CD4-positive, alpha-beta T cell treated with Interleukin-6 at 100 ng/mL for 8 hours (primary cell): ENCODE measurements around the gene P2RX3.
"Not testable (repeated sequence)": the region's sequence is repeated elsewhere in the genome, so short reads cannot be mapped to it uniquely, and the experiment has no call there.

Experiments
- DNase-seq: peaks from one replicate; pipeline ENCODE4 v3.0.0-alpha.2; 2020; ENCODE audit warnings: mixed read lengths, low spot score

The P2RX3 gene

GRCh38 chr11:57324886-57325734 is 13.0 kb upstream of the P2RX3 start, which contains the start of gene TNKS1BP1:
TSS of gene TNKS1BP1 (minus strand) at chr11:57324952. CDS start at chr11:57321885, 3,067 bp downstream.
- DNase-seq = peak; percentile 92

GRCh38 chr11:57325735-57326048 is 12.5 kb upstream of the P2RX3 start:
- DNase-seq = no peak

GRCh38 chr11:57327721-57328120 is 10.4 kb upstream of the P2RX3 start:
- no peak for DNase-seq

- DNase-seq = no peak
Observed at GRCh38 chr11:57330029-57330428, 8.1 kb upstream of the P2RX3 start.

- DNase-seq = no peak
Observed at GRCh38 chr11:57331720-57332119, 6.4 kb upstream of the P2RX3 start.

GRCh38 chr11:57332694-57333440 is 5.3 kb upstream of the P2RX3 start:
- DNase-seq = no peak

GRCh38 chr11:57335023-57335342 is 3.2 kb upstream of the P2RX3 start:
- DNase-seq = peak; percentile 6

GRCh38 chr11:57335343-57336110 is 2.6 kb upstream of the P2RX3 start, which contains the start of gene SSRP1:
TSS of gene SSRP1 (minus strand) at chr11:57335892. CDS start at chr11:57335121, 771 bp downstream.
- peak; percentile 89 for DNase-seq

GRCh38 chr11:57336111-57336666 is 2.0 kb upstream of the P2RX3 start:
- DNase-seq = no peak

GRCh38 chr11:57336856-57337255 is 1.3 kb upstream of the P2RX3 start:
- not testable (repeated sequence) for DNase-seq

- no peak for DNase-seq
Observed at GRCh38 chr11:57339328-57339727, 1.2 kb downstream of the P2RX3 start.

- DNase-seq = no peak
Observed at GRCh38 chr11:57340039-57340615, 2.0 kb downstream of the P2RX3 start.

- DNase-seq = no peak
Observed at GRCh38 chr11:57341250-57341808, 3.2 kb downstream of the P2RX3 start.

GRCh38 chr11:57342702-57343101 is 4.5 kb downstream of the P2RX3 start:
- no peak for DNase-seq

GRCh38 chr11:57343825-57344224 is 5.7 kb downstream of the P2RX3 start:
- DNase-seq = no peak

GRCh38 chr11:57344826-57345225 is 6.7 kb downstream of the P2RX3 start:
- no peak for DNase-seq

GRCh38 chr11:57345555-57346211 is 7.5 kb downstream of the P2RX3 start:
- peak; percentile 69 for DNase-seq

- DNase-seq = no peak
Observed at GRCh38 chr11:57347336-57347735, 9.2 kb downstream of the P2RX3 start.

- DNase-seq = no peak
Observed at GRCh38 chr11:57348052-57348451, 9.9 kb downstream of the P2RX3 start.

- DNase-seq = no peak
Observed at GRCh38 chr11:57348636-57349313, 10.6 kb downstream of the P2RX3 start.
